ENCODE measurements around the gene SPSB4.

SPSB4 gene

GRCh38 chr3:141089339-141090152 is 38.4 kb downstream of the SPSB4 start:
- H3K27ac Mint-ChIP-seq = no peak overlapping the region
- H3K4me3 Mint-ChIP-seq = no peak overlapping the region
- no peaks in the 10 kb centered on the region for H3K36me3 Mint-ChIP-seq
- no peaks in the 10 kb centered on the region for H3K4me1 Mint-ChIP-seq
- DNase-seq (no peak), ATAC-seq (replicated peaks) (no peak)
- peaks cover 17% of the 10 kb centered on the region in 2 donors for H3K27me3 Mint-ChIP-seq
- H3K9me3 Mint-ChIP-seq = no peaks in the 10 kb centered on the region

GRCh38 chr3:141091426-141091825 is 40.3 kb downstream of the SPSB4 start:
- H3K4me3 Mint-ChIP-seq = no peak overlapping the region
- DNase-seq (no peak), ATAC-seq (replicated peaks) (no peak)
- no peaks in the 10 kb centered on the region for H3K9me3 Mint-ChIP-seq
- H3K36me3 Mint-ChIP-seq = no peaks in the 10 kb centered on the region
- H3K4me1 Mint-ChIP-seq = no peaks in the 10 kb centered on the region
- peaks cover 10 to 12% of the 10 kb centered on the region in 2 donors for H3K27me3 Mint-ChIP-seq
- no peak overlapping the region for H3K27ac Mint-ChIP-seq

- H3K36me3 Mint-ChIP-seq = no peaks in the 10 kb centered on the region
- DNase-seq (no peak), ATAC-seq (replicated peaks) (no peak)
- peaks cover 10 to 12% of the 10 kb centered on the region in 2 donors for H3K27me3 Mint-ChIP-seq
- no peak overlapping the region for H3K27ac Mint-ChIP-seq
- no peaks in the 10 kb centered on the region for H3K9me3 Mint-ChIP-seq
- no peak overlapping the region for H3K4me3 Mint-ChIP-seq
- H3K4me1 Mint-ChIP-seq = no peaks in the 10 kb centered on the region
These were observed 41.5 kb downstream of the SPSB4 start for GRCh38 chr3:141092663-141093062.

GRCh38 chr3:141093397-141093796 is 42.2 kb downstream of the SPSB4 start:
- Mint-ChIP-seq H3K27me3 (peaks cover 10 to 12% of the 10 kb centered on the region in 2 donors), H3K36me3 (no peaks in the 10 kb centered on the region), H3K9me3 (no peaks in the 10 kb centered on the region), H3K4me3 (no peak overlapping the region), H3K27ac (no peak overlapping the region), H3K4me1 (no peaks in the 10 kb centered on the region)
- no peak for DNase-seq
- ATAC-seq (replicated peaks) = no peak

DNA sequence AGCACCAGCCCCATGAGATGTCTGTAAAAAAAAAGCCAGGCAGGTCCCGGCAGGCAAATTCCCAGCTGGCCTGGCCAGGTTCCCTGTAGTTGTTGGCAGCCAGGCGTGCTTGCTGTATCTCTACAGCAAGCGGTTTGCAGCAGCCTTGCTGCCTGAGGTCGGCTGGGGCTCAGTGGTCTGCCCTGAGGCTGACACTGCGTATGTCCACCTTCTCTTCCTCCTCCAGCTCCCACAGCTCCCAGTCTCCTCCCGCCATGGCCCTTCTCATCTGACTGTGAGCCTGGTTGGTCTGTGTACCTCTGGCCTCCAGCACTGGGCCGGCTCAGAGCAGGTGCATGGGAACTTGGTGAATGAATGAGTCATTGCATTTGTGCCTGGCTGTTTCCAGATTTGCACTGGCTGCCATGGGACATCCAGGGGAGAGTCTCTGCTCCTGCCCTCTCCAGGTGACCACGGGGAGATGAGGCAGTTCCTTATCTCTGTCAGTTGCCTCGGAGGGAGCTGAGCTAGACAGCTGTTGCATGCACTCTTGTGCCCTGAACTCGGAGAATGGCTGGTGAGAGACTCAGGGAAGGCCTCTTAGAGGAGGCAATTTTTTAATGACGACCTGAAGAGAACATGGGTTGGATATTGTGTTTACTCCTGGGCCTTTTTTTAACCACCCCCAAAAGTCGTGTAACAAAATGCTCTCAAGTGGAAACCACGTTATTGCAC is 43.0 kb downstream of the SPSB4 start:
- H3K9me3 Mint-ChIP-seq = no peaks in the 10 kb centered on the region
- H3K4me1 Mint-ChIP-seq = no peaks in the 10 kb centered on the region
- no peak overlapping the region for H3K27ac Mint-ChIP-seq
- ATAC-seq (replicated peaks) (no peak), DNase-seq (no peak)
- no peaks in the 10 kb centered on the region for H3K36me3 Mint-ChIP-seq
- peaks cover 6 to 9% of the 10 kb centered on the region in 2 donors for H3K27me3 Mint-ChIP-seq
- H3K4me3 Mint-ChIP-seq = no peak overlapping the region

DNA sequence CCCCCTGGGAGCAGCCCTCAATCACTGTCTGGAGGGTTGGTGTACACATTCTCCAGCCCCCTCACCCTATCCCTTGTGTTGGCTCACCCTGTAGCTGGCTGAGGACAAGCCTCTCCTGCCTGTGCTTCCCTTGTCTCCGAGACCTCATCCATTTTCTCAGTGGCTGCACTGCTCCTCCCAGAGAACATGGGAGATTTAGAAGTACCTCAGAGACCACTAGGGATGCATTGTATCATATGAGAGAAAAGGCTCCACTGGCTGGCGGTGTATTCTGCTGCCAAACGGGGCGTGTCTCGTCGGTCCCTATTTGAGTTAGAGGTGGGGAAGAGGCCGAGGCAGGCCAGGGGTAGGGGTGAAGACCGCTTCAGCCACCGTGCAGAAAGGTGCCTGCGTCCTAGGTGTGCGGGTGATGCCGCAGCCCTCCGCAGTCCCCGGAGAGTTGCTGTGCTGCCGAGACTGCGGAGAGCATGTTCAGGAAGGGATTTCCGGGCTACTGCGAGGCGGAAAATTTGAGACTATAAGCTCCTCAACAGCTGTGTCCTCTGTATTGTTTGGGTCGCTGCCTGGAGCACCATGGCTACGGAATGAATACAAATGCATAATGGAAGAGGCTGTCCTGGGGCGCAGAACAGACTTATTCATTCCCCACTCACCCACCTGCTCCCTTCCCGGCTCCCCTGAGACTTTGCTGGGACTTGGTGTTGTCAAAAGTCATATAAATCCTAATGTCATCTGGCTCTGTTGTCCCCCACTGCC is 43.8 kb downstream of the SPSB4 start:
- no peak for DNase-seq
- ATAC-seq (replicated peaks) = peak in 1 of 2 donors; percentile 18
- peaks cover 0 to 2% of the 10 kb centered on the region in 2 donors for H3K9me3 Mint-ChIP-seq
- H3K36me3 Mint-ChIP-seq = no peaks in the 10 kb centered on the region
- no peaks in the 10 kb centered on the region for H3K4me1 Mint-ChIP-seq
- H3K27me3 Mint-ChIP-seq = peaks cover 7 to 8% of the 10 kb centered on the region in 2 donors
- H3K4me3 Mint-ChIP-seq = no peak overlapping the region
- no peak overlapping the region for H3K27ac Mint-ChIP-seq

GRCh38 chr3:141095546-141095937 is 44.4 kb downstream of the SPSB4 start:
- no peak overlapping the region for H3K4me3 Mint-ChIP-seq
- H3K9me3 Mint-ChIP-seq = peaks cover 0 to 2% of the 10 kb centered on the region in 2 donors
- no peaks in the 10 kb centered on the region for H3K4me1 Mint-ChIP-seq
- H3K27me3 Mint-ChIP-seq = peaks cover 11 to 14% of the 10 kb centered on the region in 2 donors
- no peaks in the 10 kb centered on the region for H3K36me3 Mint-ChIP-seq
- no peak for DNase-seq
- ATAC-seq (replicated peaks) = no peak
- no peak overlapping the region for H3K27ac Mint-ChIP-seq

DNA sequence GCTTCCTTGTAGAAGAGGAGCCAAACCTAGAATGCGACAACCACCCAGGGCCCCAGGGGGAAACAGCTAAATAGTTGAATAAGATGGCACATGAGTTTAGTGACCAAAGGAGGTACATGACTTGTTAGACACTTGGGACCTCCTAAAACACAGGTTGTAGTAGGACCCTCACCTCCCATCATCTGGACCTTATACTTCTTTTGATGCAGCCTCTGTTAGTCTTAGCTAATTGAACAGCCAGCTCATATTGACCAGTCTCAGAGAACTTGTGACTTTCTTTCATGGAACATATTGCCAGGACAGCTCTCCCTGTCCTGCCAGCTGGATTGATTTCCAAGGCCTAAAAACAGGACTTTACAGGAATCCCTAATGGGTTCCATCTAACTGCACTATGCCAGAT is 45.0 kb downstream of the SPSB4 start:
- no peak for DNase-seq
- Mint-ChIP-seq H3K27me3 (peaks cover 11 to 12% of the 10 kb centered on the region in 2 donors), H3K36me3 (no peaks in the 10 kb centered on the region), H3K4me3 (no peak overlapping the region), H3K4me1 (no peaks in the 10 kb centered on the region), H3K27ac (no peak overlapping the region), H3K9me3 (peaks cover 0 to 2% of the 10 kb centered on the region in 2 donors)
- no peak for ATAC-seq (replicated peaks)

DNA sequence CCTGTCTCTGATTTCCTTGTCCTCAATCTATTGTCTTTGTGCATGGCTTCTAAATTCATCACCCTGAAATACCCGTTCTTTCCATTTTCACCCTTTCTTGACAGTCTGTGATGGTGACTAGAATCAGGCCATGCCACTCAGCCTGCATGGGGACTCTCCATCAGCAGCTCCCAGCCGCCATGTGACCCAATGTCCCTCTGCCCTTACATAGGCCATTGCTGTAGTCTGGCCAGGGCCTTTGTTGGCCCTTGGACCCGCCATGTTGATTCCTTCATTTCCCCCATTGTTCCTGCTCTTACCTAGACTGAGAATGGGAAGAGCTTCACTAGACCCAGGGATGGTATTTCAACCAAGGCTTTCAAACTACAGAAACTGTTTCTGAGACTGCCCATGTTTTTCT is 45.8 kb downstream of the SPSB4 start:
- no peak for DNase-seq
- Mint-ChIP-seq H3K4me1 (no peaks in the 10 kb centered on the region), H3K4me3 (no peak overlapping the region), H3K36me3 (no peaks in the 10 kb centered on the region), H3K27ac (no peak overlapping the region), H3K9me3 (peaks cover 0 to 2% of the 10 kb centered on the region in 2 donors), H3K27me3 (peaks cover 11 to 12% of the 10 kb centered on the region in 2 donors)
- no peak for ATAC-seq (replicated peaks)

- H3K4me1 Mint-ChIP-seq = no peaks in the 10 kb centered on the region
- no peaks in the 10 kb centered on the region for H3K36me3 Mint-ChIP-seq
- peaks cover 5 to 12% of the 10 kb centered on the region in 2 donors for H3K27me3 Mint-ChIP-seq
- no peak overlapping the region for H3K4me3 Mint-ChIP-seq
- peaks cover 0 to 2% of the 10 kb centered on the region in 2 donors for H3K9me3 Mint-ChIP-seq
- no peak for DNase-seq
- no peak for ATAC-seq (replicated peaks)
- H3K27ac Mint-ChIP-seq = no peak overlapping the region
These were observed 49.0 kb downstream of the SPSB4 start for GRCh38 chr3:141100112-141100511.

DNA sequence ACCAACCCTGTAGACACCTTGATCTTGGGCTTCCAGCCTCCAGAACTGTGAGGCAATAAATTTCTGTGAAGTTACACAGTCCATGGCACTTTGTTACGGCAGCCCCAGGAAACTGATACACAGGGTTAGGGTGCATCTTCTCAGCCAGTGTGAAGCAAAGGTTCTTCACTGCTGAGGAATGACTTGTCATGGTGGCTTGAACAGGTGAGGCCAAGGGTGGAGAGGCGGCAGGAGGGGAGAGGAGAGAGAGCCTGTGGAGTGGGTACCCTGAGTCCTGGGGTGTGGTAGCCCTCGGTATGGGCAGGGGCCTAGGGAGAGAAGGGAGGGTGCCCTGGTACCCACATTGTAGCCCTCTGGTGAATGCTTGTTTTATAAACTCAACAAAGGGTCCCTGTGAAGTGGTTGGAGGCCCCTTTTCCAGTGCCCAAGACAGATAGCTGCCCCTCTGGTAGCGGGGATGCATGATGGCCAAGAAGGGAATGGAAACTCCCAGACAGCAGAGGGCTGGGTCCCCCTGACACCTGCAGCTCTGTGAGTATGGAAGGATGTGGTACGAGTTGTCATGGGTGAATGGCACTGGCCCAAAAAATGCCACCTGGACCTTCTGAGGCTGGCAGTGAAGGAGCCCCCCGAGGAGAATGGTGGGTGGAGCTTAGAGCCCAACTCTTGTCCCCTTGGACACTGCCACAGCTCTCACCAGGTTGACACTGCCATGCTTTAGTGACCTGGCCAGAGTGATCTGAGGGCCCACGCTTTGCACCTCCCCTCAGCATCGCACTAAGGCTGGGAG is 49.6 kb downstream of the SPSB4 start:
- Mint-ChIP-seq H3K4me1 (no peaks in the 10 kb centered on the region), H3K27me3 (peaks cover 5 to 12% of the 10 kb centered on the region in 2 donors), H3K4me3 (no peak overlapping the region), H3K27ac (no peak overlapping the region), H3K36me3 (no peaks in the 10 kb centered on the region), H3K9me3 (peaks cover 0 to 2% of the 10 kb centered on the region in 2 donors)
- DNase-seq = no peak
- no peak for ATAC-seq (replicated peaks)

DNA sequence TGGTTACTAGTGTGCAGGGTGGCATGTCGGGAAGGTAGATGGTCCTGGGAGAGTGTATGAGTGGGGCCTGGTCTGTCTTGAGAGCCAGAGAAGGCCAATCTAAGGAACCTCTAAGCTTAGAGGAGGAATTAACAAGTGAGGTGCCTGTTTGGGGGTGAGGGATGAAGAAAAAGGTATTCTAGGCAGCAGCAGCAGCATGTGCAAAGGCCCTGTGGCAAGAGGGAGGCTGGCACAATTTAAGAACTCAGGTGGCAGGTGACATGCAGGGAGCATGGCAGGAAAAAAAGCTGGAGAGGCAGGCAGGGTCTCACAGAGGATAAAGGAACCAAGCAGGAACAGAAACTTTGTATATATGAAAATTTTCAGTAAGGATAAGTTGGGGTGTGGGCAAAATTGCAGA is 51.2 kb downstream of the SPSB4 start:
- no peaks in the 10 kb centered on the region for H3K36me3 Mint-ChIP-seq
- H3K9me3 Mint-ChIP-seq = peaks cover 0 to 2% of the 10 kb centered on the region in 2 donors
- no peak overlapping the region for H3K27ac Mint-ChIP-seq
- H3K4me1 Mint-ChIP-seq = no peaks in the 10 kb centered on the region
- DNase-seq = no peak
- no peak for ATAC-seq (replicated peaks)
- H3K4me3 Mint-ChIP-seq = no peak overlapping the region
- H3K27me3 Mint-ChIP-seq = peaks cover 5 to 12% of the 10 kb centered on the region in 2 donors

GRCh38 chr3:141103067-141103466 is 51.9 kb downstream of the SPSB4 start:
- H3K9me3 Mint-ChIP-seq = peaks cover 0 to 2% of the 10 kb centered on the region in 2 donors
- no peak overlapping the region for H3K4me3 Mint-ChIP-seq
- H3K27ac Mint-ChIP-seq = no peak overlapping the region
- ATAC-seq (replicated peaks) (no peak), DNase-seq (no peak)
- H3K36me3 Mint-ChIP-seq = no peaks in the 10 kb centered on the region
- no peaks in the 10 kb centered on the region for H3K4me1 Mint-ChIP-seq
- H3K27me3 Mint-ChIP-seq = peaks cover 5 to 12% of the 10 kb centered on the region in 2 donors

DNA sequence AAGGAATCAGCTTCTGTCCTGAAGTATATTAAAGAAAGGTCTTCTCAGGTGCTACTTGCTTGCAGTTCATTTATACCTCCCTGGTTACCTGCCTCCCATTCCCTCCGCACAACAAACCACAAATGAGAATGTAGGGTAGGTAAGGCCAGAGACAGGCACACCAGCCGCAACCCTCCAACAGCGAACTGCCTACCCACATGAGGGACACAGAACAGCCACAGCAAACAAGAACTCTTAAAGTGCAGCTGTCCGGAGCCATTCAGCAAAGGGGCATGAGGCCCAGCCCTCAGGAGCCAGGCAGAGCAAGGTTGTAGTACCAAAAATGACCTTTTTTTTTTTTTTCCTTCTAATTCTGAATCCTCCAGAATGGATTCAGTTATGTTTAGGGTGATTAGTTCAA is 52.4 kb downstream of the SPSB4 start:
- H3K4me3 Mint-ChIP-seq = no peak overlapping the region
- peaks cover 5 to 12% of the 10 kb centered on the region in 2 donors for H3K27me3 Mint-ChIP-seq
- no peaks in the 10 kb centered on the region for H3K4me1 Mint-ChIP-seq
- ATAC-seq (replicated peaks) (no peak), DNase-seq (no peak)
- H3K36me3 Mint-ChIP-seq = no peaks in the 10 kb centered on the region
- no peak overlapping the region for H3K27ac Mint-ChIP-seq
- peaks cover 0 to 2% of the 10 kb centered on the region in 2 donors for H3K9me3 Mint-ChIP-seq
